Smooth muscle cell (in vitro differentiated cells): ENCODE results near the gene BGN. TPM values are rescaled to one million over a fixed set of nuclear protein-coding genes. Genes with fewer than 3 reads are reported as not detected.

Experiments
- DNase-seq: peaks from one replicate; lab custom pipeline; 2025; ENCODE audit not compliant: unreplicated experiment; lab: John Stamatoyannopoulos, UW
- H2AFZ ChIP-seq: fragments of 200-600 bp; sonication (generic); 2 replicates; pipeline ENCODE4 v1.6.0; 2016; ENCODE audit warnings: antibody characterized with exemption, low read depth, mild to moderate bottlenecking
- H3F3A ChIP-seq: fragments of 200-600 bp; sonication (generic); 2 replicates; pipeline ENCODE4 v1.6.0; 2017; ENCODE audit warnings: antibody characterized with exemption, low read depth
- H3K27ac ChIP-seq: fragments of 200-600 bp; sonication (generic); 2 replicates; pipeline ENCODE4 v1.5.1; 2016; ENCODE audit warnings: low read depth, mild to moderate bottlenecking
- H3K27me3 ChIP-seq: fragments of 200-600 bp; sonication (generic); 2 replicates; pipeline ENCODE4 v1.6.1; 2016; ENCODE audit warnings: low read depth, mild to moderate bottlenecking
- H3K36me3 ChIP-seq: fragments of 200-600 bp; sonication (generic); 2 replicates; pipeline ENCODE4 v1.5.1; 2016; ENCODE audit warnings: low read depth
- H3K4me1 ChIP-seq: fragments of 200-600 bp; sonication (generic); 2 replicates; pipeline ENCODE4 v1.5.1; 2016; ENCODE audit warnings: low read depth
- H3K4me2 ChIP-seq: fragments of 200-600 bp; sonication (generic); 2 replicates; pipeline ENCODE4 v1.6.0; 2016; ENCODE audit warnings: mild to moderate bottlenecking
- H3K4me3 ChIP-seq: fragments of 200-600 bp; sonication (generic); 2 replicates; pipeline ENCODE4 v1.5.1; 2016; ENCODE audit warnings: mild to moderate bottlenecking
- H3K79me2 ChIP-seq: fragments of 200-600 bp; sonication (generic); 2 replicates; pipeline ENCODE4 v1.6.0; 2016; ENCODE audit warnings: low read depth, mild to moderate bottlenecking
- H3K9ac ChIP-seq: fragments of 200-600 bp; sonication (generic); 2 replicates; pipeline ENCODE4 v1.6.0; 2016; ENCODE audit warnings: low read depth
- H3K9me3 ChIP-seq: fragments of 200-600 bp; sonication (generic); replicated peaks from 2 replicates; pipeline ENCODE4 v1.5.1; 2016; ENCODE audit warnings: low read depth
- H4K20me1 ChIP-seq: fragments of 200-600 bp; sonication (generic); 2 replicates; pipeline ENCODE4 v1.6.0; 2016; ENCODE audit warnings: low read depth
- WGBS: methylation state at CpG from one replicate; pipeline ENCODE4 v1.1.7; 2016; ENCODE audit warnings: low lambda C conversion rate; 5-methylcytosine and 5-hydroxymethylcytosine counted together
- polyA plus RNA-seq: library from polyadenylated mRNA; unstranded; fragments of >200 nt; fragmentation: Nextera tagmentation; extraction: Ambion mirVana; gene quantifications from 2 replicates; pipeline ENCODE4 v1.2.1, GENCODE V29; 2016
- total RNA-seq: library from RNA; depleted of rRNA; stranded (reverse); fragments of >200 nt; gene quantifications from 2 replicates; pipeline ENCODE4 v1.2.3, GENCODE V29; 2014
- TF ChIP-seq, protein P1 (sequence below): fragments of 200-600 bp; sonication (generic); IDR thresholded peaks from 2 replicates; pipeline ENCODE4 v1.5.1; 2017; ENCODE audit warnings: borderline replicate concordance, mild to moderate bottlenecking, antibody characterized with exemption; ENCODE audit not compliant: insufficient read depth, poor library complexity, severe bottlenecking

BGN gene
- total and polyA plus RNA-seq, 2 experiments from 2014 or later, result 298 to 621 TPM

- no peak overlapping the region for H3K4me2 ChIP-seq
- H4K20me1 ChIP-seq, result no peaks in the 10 kb centered on the region
- H3K36me3 ChIP-seq, result no peaks in the 10 kb centered on the region
- H3K9me3 ChIP-seq, result no peaks in the 10 kb centered on the region
- no peaks in the 10 kb centered on the region for H3K27me3 ChIP-seq
- H3K4me1 ChIP-seq, result no peaks in the 10 kb centered on the region
- H3K9ac ChIP-seq, result no peak overlapping the region
- 93% methylated on average over 9 of the region's 9 CpGs for WGBS
- no peaks in the 10 kb centered on the region for H3K79me2 ChIP-seq
- H2AFZ ChIP-seq, result no peak overlapping the region
- no peaks in the 10 kb centered on the region for H3F3A ChIP-seq
- H3K27ac ChIP-seq, result no peak overlapping the region
- TF ChIP-seq, protein P1, sequence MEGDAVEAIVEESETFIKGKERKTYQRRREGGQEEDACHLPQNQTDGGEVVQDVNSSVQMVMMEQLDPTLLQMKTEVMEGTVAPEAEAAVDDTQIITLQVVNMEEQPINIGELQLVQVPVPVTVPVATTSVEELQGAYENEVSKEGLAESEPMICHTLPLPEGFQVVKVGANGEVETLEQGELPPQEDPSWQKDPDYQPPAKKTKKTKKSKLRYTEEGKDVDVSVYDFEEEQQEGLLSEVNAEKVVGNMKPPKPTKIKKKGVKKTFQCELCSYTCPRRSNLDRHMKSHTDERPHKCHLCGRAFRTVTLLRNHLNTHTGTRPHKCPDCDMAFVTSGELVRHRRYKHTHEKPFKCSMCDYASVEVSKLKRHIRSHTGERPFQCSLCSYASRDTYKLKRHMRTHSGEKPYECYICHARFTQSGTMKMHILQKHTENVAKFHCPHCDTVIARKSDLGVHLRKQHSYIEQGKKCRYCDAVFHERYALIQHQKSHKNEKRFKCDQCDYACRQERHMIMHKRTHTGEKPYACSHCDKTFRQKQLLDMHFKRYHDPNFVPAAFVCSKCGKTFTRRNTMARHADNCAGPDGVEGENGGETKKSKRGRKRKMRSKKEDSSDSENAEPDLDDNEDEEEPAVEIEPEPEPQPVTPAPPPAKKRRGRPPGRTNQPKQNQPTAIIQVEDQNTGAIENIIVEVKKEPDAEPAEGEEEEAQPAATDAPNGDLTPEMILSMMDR, result no peak
- H3K4me3 ChIP-seq, result no peak overlapping the region
- DNase-seq, result no peak
These were observed 38.1 kb upstream of the BGN start for GRCh38 chrX:153456704-153457103.

GRCh38 chrX:153457136-153457825, 37.5 kb upstream of the BGN start:
- Histone ChIP-seq H4K20me1 (no peaks in the 10 kb centered on the region), H3K4me2 (no peak overlapping the region), H3F3A (no peaks in the 10 kb centered on the region), H3K4me1 (no peaks in the 10 kb centered on the region), H3K9me3 (no peaks in the 10 kb centered on the region), H3K36me3 (no peaks in the 10 kb centered on the region), H3K27me3 (no peaks in the 10 kb centered on the region), H3K9ac (no peak overlapping the region), H3K79me2 (no peaks in the 10 kb centered on the region), H3K4me3 (no peak overlapping the region), H3K27ac (no peak overlapping the region), H2AFZ (no peak overlapping the region)
- DNase-seq, result no peak
- 90% methylated on average over 18 of the region's 18 CpGs for WGBS
- TF ChIP-seq, protein P1, result no peak

GRCh38 chrX:153457827-153458466, 36.8 kb upstream of the BGN start:
- Histone ChIP-seq H3K4me3 (no peak overlapping the region), H3K9ac (no peak overlapping the region), H3K79me2 (no peaks in the 10 kb centered on the region), H3K4me2 (no peak overlapping the region), H3K27ac (no peak overlapping the region), H3F3A (no peaks in the 10 kb centered on the region), H3K36me3 (no peaks in the 10 kb centered on the region), H3K9me3 (no peaks in the 10 kb centered on the region), H4K20me1 (no peaks in the 10 kb centered on the region), H2AFZ (no peak overlapping the region), H3K27me3 (no peaks in the 10 kb centered on the region), H3K4me1 (no peaks in the 10 kb centered on the region)
- TF ChIP-seq, protein P1, result no peak
- no peak for DNase-seq
- WGBS, result 87% methylated on average over 17 of the region's 17 CpGs

DNA sequence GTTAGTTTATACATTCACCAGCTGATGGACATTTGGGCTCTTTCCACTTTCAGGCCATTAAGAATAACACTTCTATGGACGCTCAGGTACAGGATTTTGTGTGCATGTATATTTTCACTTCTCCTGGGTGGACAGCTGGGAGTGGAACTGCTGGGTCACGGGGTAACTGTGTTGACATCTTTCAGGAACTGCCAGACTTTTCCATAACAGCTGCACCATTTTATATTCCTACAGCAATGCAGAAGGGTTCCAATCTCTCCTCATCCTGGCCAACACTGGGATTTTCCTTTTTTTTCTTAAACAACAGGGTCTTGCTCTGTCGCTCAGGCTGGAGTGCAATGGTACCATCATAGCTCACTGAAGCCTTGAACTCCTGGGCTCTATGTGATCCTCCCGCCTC, 36.3 kb upstream of the BGN start:
- H3K4me1 ChIP-seq, result no peaks in the 10 kb centered on the region
- no peak overlapping the region for H2AFZ ChIP-seq
- no peak overlapping the region for H3K4me3 ChIP-seq
- no peak overlapping the region for H3K27ac ChIP-seq
- H3K9ac ChIP-seq, result no peak overlapping the region
- H3K36me3 ChIP-seq, result no peaks in the 10 kb centered on the region
- H3K4me2 ChIP-seq, result no peak overlapping the region
- no peaks in the 10 kb centered on the region for H3K27me3 ChIP-seq
- H3F3A ChIP-seq, result no peaks in the 10 kb centered on the region
- DNase-seq, result no peak
- 74% methylated on average over 4 of the region's 4 CpGs for WGBS
- H3K9me3 ChIP-seq, result no peaks in the 10 kb centered on the region
- no peaks in the 10 kb centered on the region for H3K79me2 ChIP-seq
- no peaks in the 10 kb centered on the region for H4K20me1 ChIP-seq
- TF ChIP-seq, protein P1, result no peak
